CD1c-positive myeloid dendritic cell (primary cell): ENCODE data around the gene PNLIPRP3.
"Not testable (repeated sequence)": the region's sequence is repeated elsewhere in the genome, so short reads cannot be mapped to it uniquely, and the experiment has no call there.

Experiments
- DNase-seq: peaks from one replicate; pipeline ENCODE4 v3.0.0-alpha.2; 2016; ENCODE audit errors: extremely low spot score

Gene PNLIPRP3

GRCh38 chr10:116427671-116428070 is at the start of gene PNLIPRP3:
Gene PNLIPRP3, plus strand, starts transcription at chr10:116427847. Its CDS starts 166 bp downstream, at chr10:116428013.
- DNase-seq, result no peak

DNA sequence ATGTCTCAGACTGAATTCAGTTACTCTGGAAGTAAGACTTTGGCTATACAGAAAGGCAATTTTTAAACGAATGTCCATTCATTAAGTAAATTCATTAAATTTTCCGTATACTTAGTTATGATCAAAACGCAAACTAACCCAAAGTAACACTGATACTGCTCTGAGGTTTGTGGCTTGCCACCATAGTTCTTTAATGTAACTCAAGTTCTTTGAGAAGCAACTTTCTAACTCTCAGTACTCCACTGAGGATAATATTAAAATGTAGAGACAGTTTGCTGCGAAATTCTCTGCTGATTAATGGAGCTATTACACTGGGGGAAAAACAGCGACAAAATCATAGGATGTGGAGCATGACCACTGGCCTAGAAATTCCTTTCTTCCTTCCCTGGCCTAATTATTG is 45.4 kb upstream of the PNLIPRP3 start:
- no peak for DNase-seq

DNA sequence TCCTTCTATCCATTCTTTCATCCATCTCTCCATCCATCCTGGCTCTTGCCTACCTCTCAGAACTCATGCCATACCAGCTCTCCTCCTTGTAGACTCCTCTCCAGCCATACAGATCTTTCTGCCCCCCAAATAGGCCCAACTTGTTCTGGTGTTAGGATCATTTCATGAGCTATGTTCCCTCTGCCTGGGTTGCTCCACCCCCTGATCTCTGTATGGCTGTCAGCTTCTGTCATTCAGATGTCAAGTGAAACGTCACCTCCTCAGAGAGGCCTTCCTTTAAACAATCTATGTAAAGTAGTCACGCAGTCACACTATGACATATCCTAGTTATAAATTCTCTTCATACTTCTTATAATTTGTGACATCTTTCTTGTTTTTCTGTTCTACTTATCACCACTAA is 42.3 kb upstream of the PNLIPRP3 start:
- no peak for DNase-seq

DNA sequence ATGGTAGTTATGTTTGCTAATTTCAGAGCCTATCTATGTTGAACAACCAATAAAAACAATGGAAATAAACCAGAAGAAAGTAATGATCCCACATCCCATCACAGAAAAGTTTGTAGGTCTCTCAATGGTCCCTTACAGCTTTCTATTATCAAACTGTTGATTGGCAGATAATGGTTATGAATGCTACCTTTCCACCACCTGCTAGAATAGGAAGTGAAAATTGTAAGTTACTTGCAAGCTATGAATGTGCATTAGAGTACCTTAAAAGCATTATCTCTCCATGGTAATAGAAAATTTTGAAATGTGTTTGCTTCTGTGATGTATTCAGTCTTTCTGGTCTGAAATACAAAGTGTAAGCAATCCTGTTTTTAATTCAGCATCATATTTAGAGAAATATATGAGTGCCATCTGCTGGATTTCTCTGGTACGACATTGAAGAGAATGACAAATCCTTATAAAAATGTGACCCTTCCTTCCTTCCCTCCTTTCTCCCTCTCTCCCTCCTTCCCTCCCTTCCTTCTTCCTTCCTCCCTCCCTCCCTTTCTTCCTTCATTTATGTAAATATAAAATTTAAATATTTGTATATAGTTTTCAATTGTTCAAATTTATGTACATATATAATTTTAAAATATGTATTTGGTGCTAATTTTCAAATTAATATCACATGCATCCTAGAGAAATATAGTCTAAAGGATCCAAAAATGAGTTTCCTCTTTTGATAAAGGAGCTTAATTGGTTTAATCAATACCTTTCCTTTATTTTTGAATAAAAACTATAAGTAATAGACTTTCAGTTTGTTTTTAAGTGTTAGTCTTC is 41.4 kb upstream of the PNLIPRP3 start:
- no peak for DNase-seq

GRCh38 chr10:116393246-116393831 is 34.3 kb upstream of the PNLIPRP3 start:
- DNase-seq, result not testable (repeated sequence)

GRCh38 chr10:116395223-116395985 is 32.2 kb upstream of the PNLIPRP3 start:
- DNase-seq, result no peak

DNA sequence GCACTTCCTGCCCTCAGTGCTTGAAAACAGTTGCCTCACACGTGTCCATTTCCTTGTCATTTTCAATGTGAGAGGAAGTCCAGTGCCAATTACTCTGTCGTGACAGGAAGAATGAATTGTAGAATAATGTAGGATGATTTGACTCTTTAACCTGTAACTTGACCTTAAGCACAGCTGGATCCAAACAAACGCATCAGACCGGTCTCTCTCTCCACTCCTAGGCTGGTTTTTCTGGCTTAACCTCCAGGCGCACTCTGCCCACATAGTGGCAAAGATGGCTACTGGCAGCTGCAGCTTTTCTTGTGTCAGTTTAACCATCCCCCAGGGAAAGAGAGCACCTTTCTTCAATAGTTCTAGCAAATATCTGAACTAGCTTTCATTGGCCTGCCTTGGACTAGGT is 29.4 kb upstream of the PNLIPRP3 start:
- no peak for DNase-seq

- no peak for DNase-seq
Observed at GRCh38 chr10:116402858-116403257, 24.8 kb upstream of the PNLIPRP3 start.

DNA sequence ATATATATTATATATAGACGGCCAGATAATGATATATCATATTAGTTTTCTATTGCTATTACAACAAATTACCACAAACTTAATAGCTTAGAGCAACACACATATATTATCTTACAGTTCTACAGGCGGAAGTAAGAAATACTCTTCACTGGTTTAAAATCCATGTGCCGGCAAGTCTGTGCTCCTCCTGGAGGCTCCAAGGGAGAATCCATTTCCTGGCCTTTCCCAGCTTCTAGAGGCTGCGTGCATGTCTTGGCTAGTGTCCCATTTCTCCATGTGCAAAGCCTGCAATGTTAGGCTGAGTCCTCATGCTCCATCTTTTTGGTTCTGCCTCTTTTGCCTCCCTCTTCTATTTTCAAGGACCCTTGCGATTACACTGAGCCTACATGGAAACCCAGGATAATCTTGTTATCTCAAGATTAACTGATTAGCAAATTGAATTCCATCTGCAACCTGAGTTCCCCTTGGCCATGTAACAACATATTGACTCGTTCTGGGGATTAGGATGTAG is 23.9 kb upstream of the PNLIPRP3 start:
- DNase-seq, result no peak

- DNase-seq, result peak; percentile 40
Observed at GRCh38 chr10:116408719-116409118, 18.9 kb upstream of the PNLIPRP3 start.

- DNase-seq, result no peak
Observed at GRCh38 chr10:116410351-116410750, 17.3 kb upstream of the PNLIPRP3 start.

- DNase-seq, result no peak
Observed at GRCh38 chr10:116417821-116418220, 9.8 kb upstream of the PNLIPRP3 start.

GRCh38 chr10:116418389-116418788 is 9.3 kb upstream of the PNLIPRP3 start:
- DNase-seq, result no peak

DNA sequence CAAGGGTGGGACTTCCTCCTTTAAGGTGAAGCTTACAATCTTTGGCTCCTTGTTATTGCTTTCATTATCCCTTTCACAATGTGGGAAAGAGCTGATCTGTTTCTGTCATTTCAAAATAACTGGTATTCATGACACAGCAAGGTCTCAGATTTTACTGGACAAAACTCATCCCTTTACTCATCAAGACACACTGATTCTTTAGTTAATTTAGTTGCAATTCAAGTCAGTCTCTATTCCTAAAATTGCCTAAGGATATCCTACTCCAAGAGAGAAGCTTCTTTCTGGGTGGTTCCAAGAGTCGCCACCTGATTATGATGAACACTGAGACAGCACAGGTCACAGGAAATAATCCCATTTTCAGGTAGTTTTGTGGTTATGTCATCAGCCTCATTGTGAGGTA is 5.8 kb upstream of the PNLIPRP3 start:
- DNase-seq, result no peak

DNA sequence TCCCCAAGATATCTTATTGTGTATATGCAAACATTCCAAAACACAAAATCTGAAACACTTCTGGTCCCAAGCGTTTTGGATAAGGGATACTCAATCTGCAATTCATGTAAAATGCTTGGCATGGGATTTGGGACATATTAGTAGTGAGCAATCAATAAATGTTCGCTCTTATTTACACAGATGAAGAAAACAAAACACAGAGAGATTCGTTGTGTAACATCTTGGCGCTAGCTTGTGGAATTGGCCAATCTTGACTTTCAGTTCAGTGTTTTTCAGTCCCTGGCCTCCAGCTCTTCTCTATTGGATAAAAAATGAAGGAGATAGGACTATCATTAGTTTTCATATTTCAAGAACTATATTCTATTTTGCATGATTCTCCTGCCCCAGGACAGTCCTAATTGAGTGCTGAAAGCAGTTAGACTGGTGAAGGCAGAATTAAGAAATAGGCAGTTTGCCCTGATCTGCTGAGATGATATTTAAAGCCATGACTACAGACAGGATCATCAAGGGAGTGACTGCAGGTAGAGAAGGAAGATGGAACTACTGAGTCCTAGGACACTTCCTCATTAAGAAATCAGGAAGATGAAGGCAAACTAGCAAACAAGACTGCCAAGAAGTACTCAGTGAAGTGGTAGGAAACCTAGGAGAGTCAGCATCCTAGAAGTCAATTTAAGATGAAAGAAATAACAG is 1.8 kb downstream of the PNLIPRP3 start:
- DNase-seq, result no peak

DNA sequence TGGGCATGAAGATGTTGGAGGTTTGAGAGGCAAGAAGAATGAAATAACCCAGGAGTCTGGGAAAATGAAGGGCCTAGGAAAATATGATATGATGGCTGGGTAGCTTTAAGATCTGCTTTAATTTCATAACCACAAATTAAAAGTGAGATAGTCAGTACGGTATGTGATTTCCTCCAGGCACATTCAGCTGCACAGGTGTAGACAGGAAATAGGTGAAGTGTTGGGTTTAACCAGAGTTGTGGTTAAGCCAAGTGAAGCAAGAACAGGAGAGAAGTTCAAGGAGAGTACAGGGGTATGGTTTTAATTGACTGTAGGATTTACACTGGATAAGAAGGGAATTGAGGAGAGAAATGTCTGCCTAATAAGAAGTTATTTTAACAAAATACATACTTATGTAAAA is 2.6 kb downstream of the PNLIPRP3 start:
- DNase-seq, result no peak

DNA sequence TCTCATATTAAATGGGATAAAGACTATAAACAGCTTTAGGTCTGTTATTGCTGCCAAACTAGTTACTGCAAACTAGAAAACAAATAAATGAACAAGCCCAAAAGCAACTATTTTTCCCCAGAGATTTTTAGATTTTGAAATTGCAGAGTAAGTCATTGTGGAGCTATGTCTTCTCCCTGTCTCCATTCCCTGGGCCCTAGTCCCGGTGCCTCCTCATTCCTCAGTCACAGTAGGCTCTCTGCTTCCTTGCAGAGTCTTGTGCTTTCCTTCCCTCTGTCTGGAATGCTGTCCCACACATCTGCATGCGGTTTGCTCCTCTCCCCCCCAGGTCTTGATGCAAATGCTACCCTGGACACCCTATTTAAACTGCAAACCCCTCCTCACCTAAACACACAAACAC is 4.0 kb downstream of the PNLIPRP3 start:
- no peak for DNase-seq

DNA sequence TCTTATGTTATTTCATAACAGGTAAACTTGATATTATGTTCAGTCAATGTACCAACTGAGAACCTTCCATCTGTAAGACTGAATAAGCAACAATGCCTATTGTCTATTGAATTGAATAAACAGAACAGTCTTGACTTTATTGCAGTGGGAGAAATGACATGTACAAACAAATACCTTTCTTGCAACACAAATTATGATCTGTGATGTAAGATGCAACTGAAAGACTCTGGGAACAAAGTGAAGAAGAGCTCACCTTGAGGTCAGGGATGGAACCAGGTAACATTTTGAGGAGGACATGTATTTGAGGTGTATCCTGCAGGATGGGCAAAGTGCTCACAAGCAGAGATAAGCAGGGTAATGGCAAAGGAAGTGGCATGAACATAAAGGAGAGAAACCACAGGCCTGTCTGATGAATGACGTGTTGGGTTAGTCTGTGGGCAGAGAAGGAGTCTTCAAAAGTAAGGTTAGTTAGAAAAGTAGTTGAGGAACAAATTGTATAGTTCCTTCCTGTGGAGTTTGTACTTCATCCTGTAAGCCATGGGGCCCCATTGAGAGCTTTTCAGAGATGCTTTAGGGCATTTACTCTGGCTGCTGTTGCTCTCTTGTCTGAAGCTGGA is 9.5 kb downstream of the PNLIPRP3 start:
- no peak for DNase-seq

- DNase-seq, result no peak
Observed at GRCh38 chr10:116440330-116441030, 12.8 kb downstream of the PNLIPRP3 start.

DNA sequence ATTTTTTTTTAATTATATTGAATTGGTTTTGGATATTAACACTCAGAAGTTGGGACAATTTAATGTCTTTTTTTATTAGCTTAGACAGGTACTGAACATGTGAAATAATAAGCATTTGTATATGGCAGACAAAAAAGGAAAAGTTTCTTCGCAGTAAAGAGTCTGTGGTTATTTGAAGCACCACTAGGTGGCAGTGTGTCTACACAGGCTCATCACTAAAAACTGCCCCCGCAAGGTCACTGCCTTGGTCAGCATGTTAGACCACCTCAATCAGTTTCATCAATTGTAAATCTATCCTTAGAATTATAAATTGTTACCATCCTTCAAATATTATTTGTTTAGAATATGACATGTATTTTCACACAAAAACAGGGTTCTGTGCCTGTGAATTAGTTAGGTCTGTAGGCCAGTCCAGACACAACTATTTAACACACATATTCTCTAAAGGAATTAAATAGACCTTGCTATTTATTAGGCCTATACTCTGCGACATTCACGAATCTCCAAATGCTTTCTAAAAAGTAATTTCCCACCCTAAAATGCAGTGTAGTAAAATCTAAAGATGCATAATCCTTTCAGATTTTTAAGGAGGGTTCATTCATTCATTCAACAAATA is 17.0 kb downstream of the PNLIPRP3 start:
- peak; percentile 51 for DNase-seq
